Hepatocyte (in vitro differentiated cells): Measurements from ENCODE around the gene POLE4.

Source experiments
- EZH2 ChIP-seq: fragments of 200-600 bp; sonication (generic); IDR thresholded peaks from 2 replicates; pipeline ENCODE4 v1.6.1; 2016; ENCODE audit warnings: antibody characterized with exemption, mild to moderate bottlenecking, borderline replicate concordance
- TF ChIP-seq, protein P1 (sequence below): fragments of 200-600 bp; sonication (generic); IDR thresholded peaks from 2 replicates; pipeline ENCODE4 v1.5.1; 2016; ENCODE audit warnings: antibody characterized with exemption, mild to moderate bottlenecking; ENCODE audit not compliant: poor library complexity

DNA sequence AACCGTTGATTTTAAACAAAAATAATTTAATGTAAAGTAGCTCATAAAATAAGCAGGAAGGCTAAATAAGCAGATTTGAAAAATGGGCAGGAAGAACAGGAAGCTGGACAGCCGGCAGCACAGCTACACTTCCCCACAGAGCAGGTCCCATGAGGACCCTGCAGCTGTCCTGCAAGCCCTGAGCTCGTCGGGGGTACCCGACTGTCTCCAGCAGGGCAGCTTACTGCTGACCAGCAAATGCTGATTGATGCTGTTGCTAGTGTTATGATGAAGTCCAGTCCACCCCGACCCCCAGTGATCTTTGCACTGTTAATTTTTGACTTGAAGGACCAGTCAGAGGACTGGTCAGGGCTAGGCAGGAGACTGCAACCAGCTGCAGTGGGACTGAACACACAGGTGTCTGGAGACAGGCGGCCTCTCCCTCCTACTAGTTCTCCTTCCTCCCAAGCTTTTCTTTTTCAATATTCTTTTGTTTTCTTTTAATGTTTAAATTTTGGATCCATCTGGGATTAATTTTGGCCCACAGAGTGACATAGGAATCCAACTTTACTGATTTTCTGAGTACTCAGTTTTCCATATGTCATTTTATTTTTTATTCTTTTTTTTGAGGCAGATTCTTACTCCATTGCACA is 27.7 kb downstream of the POLE4 start:
- TF ChIP-seq, protein P1, sequence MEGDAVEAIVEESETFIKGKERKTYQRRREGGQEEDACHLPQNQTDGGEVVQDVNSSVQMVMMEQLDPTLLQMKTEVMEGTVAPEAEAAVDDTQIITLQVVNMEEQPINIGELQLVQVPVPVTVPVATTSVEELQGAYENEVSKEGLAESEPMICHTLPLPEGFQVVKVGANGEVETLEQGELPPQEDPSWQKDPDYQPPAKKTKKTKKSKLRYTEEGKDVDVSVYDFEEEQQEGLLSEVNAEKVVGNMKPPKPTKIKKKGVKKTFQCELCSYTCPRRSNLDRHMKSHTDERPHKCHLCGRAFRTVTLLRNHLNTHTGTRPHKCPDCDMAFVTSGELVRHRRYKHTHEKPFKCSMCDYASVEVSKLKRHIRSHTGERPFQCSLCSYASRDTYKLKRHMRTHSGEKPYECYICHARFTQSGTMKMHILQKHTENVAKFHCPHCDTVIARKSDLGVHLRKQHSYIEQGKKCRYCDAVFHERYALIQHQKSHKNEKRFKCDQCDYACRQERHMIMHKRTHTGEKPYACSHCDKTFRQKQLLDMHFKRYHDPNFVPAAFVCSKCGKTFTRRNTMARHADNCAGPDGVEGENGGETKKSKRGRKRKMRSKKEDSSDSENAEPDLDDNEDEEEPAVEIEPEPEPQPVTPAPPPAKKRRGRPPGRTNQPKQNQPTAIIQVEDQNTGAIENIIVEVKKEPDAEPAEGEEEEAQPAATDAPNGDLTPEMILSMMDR: no peak
- TF ChIP-seq EZH2: no peak
